Activated CD4-positive, alpha-beta T cell treated with anti-CD3 and anti-CD28 coated beads, Interleukin-2, amount 10 ng/mL, durations not matched to agents 24 days and 14 days (primary cell): Measurements from ENCODE around the gene TINCR. TPM values are rescaled to one million over a fixed set of nuclear protein-coding genes. Genes with fewer than 3 reads are reported as not detected.

Experiments
- DNase-seq: peaks from one replicate; pipeline ENCODE4 v3.0.0; 2022
- H3K27ac Mint-ChIP-seq: one replicate; pipeline ENCODE4 v1.8.0; 2022; ENCODE audit warnings: mild to moderate bottlenecking, mixed read lengths
- H3K27me3 Mint-ChIP-seq: one replicate; pipeline ENCODE4 v1.8.0; 2022; ENCODE audit warnings: mixed read lengths
- H3K36me3 Mint-ChIP-seq: one replicate; pipeline ENCODE4 v1.8.0; 2022; ENCODE audit warnings: low read depth, mild to moderate bottlenecking, mixed read lengths
- H3K4me1 Mint-ChIP-seq: one replicate; pipeline ENCODE4 v1.8.0; 2021; ENCODE audit warnings: mixed read lengths
- H3K4me3 Mint-ChIP-seq: one replicate; pipeline ENCODE4 v1.8.0; 2022; ENCODE audit warnings: mild to moderate bottlenecking, moderate library complexity, mixed read lengths
- H3K9me3 Mint-ChIP-seq: one replicate; pipeline ENCODE4 v1.8.0; 2021; ENCODE audit warnings: mixed read lengths
- intact Hi-C: fragments of 100-400 bp; cut with micrococcal nuclease; formaldehyde crosslinking; loops from one replicate; pipeline ENCODE4 v1.15.1; 2023
- total RNA-seq: library from RNA; stranded (reverse); gene quantifications from 2 replicates; pipeline ENCODE4 v1.2.3, GENCODE V29; 2022

The TINCR gene
- total RNA-seq, 1 donor from 2014 or later = 0.33 TPM

DNA sequence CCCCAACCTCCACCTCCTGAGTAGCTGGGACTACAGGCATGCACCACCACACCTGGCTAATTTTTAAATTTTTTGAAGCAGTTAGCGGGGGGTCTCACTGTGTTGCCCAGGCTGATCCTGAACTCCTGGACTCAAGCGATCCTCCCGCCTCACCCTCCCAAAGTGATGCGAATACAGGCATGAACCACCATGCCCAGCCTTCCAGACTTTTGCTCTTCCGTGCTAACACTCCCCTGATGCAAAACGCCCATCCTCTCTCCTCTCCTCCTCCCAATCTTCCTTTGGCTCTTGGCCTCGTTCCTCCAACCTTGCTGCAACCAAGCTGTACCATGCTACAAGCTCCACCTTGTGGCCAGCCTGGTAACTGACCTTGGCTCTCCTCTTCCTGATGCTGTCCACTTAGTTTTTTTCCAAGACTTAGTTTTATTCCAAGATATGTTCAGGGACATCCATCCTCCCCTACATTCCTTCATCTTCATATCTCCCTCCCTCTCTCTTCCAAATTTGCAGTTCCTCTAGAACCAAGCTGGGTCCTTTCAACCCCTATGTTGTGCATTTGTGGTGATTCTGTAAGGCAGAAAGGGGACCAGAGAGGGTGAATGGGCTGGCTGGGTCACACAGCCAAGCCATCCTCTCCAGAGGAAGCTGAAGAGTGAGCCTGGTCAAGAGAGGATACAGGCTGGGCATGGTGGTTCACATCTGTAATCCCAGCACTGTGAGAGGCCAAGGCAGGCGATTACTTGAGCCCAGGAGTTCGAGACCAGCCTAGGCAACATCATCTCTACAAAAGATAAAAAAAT is 32.8 kb downstream of the TINCR start:
- Mint-ChIP-seq H3K36me3 (peaks cover 6% of the 10 kb centered on the region), H3K4me1 (no peaks in the 10 kb centered on the region), H3K27ac (no peak overlapping the region), H3K9me3 (peaks cover 9% of the 10 kb centered on the region), H3K4me3 (no peak overlapping the region), H3K27me3 (peaks cover 3% of the 10 kb centered on the region)
- DNase-seq = peak; percentile 57
- intact Hi-C loops = no loop called here

DNA sequence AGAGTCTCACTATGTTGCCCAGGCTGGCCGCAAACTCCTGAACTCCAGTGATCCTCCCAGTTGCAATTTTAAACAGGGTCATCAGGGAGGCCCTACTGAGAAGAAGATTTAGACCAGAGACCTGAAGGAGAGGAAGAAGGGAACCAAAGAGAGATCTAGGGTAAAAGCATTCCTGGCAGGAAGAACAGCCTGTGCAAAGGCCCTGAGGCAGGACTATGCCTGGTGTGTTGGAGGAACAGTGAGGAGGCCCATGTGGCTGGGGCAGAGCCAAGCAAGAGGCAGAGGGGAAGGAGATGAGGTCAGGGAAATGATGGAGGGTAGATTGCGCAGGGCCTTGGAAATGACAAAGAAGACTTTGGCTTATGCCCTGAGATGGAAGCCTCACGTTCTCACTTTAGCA is 34.5 kb downstream of the TINCR start:
- Mint-ChIP-seq H3K36me3 (peaks cover 6% of the 10 kb centered on the region), H3K27me3 (peaks cover 3% of the 10 kb centered on the region), H3K4me1 (no peaks in the 10 kb centered on the region), H3K9me3 (peaks cover 9% of the 10 kb centered on the region), H3K27ac (no peak overlapping the region), H3K4me3 (no peak overlapping the region)
- DNase-seq = no peak
- intact Hi-C loops = no loop called here

DNA sequence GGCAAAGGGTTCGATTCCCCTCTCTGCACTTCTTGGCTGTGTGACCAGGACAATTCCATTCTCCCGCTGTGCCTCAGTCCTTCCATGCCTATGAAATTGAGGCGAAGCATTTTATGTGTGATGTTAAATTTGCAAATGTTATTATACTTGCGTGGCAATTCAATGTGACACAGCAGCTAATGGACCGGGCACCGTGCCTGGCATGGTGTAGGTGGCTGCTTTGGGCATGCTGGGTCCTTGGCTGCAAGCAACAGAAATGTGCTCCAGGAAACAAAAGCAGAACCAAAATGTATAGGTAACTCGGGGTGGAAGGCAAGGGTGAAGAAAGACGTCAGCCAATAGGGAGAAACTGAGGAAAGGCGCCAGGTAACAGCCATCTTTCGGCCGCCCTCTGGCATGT is 37.1 kb downstream of the TINCR start:
- no peak for DNase-seq
- Mint-ChIP-seq H3K27ac (no peak overlapping the region), H3K4me3 (no peak overlapping the region), H3K4me1 (no peaks in the 10 kb centered on the region), H3K9me3 (peaks cover 4% of the 10 kb centered on the region), H3K27me3 (no peaks in the 10 kb centered on the region), H3K36me3 (peaks cover 2% of the 10 kb centered on the region)
- intact Hi-C loops = no loop called here

DNA sequence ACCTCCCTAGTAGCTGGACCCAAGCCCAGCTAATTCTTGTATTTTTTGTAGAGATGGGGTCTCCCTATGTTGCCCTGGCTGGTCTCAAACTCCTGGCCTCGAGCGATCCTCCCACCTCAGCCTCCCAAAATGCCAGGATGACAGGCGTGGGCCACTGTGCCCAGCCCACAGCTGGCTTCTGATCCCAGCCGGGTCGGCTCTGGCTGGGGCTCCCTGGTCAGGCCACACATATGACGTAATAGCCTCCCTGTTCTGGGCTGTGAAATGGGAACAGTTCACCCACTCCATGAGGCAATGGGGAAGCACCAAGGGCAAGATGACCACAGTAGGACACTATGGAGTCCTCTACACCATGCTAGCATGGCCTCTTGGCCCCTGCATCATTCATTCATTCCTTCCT is 41.1 kb downstream of the TINCR start:
- H3K4me1 Mint-ChIP-seq = no peaks in the 10 kb centered on the region
- no peak overlapping the region for H3K4me3 Mint-ChIP-seq
- H3K36me3 Mint-ChIP-seq = peaks cover 1% of the 10 kb centered on the region
- no peak for DNase-seq
- intact Hi-C loops = no loop called here
- H3K27ac Mint-ChIP-seq = no peak overlapping the region
- H3K9me3 Mint-ChIP-seq = no peaks in the 10 kb centered on the region
- no peaks in the 10 kb centered on the region for H3K27me3 Mint-ChIP-seq

DNA sequence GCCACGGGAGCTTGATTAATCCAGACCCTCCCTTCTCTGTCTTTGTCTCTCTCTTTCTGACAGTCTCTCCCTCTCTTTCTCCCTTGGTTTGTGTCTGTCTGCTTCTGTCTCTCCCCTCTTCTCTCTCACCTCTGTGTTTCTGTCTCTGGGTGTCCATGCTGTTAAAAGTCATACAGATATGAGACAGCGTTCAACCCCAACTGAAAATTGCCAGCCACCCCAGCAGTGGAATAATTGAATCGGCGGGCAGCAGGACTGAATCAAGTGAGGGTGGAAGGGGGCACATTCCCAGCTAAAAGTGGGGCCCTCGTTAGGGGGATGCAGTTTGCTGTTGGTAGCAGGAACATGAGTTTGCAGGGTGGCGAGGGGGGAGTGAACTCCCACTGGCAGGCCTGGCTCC is 43.7 kb downstream of the TINCR start:
- intact Hi-C loops = no loop called here
- no peak overlapping the region for H3K4me3 Mint-ChIP-seq
- H3K27ac Mint-ChIP-seq = no peak overlapping the region
- no peaks in the 10 kb centered on the region for H3K4me1 Mint-ChIP-seq
- H3K36me3 Mint-ChIP-seq = peaks cover 1% of the 10 kb centered on the region
- H3K27me3 Mint-ChIP-seq = no peaks in the 10 kb centered on the region
- peaks cover 3% of the 10 kb centered on the region for H3K9me3 Mint-ChIP-seq
- DNase-seq = no peak

DNA sequence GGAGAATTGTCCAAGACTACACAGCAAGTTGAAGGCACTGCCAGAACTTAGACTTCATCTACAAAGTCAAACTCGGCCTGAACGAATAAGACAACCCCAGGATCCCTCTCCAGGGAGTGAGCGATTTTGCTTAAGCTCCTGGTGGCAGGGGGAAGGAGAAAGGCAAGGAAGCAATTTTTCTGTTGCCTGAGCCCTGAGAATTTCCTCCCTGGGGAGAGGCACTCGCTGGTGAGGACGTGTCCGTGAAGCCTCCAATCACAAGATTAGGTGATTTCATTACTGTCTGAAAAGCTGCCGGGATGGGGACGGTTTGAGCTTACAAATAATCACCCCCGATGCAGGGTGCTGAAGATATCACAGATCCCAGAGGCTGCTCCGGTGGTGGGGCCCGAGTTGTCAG is 45.6 kb downstream of the TINCR start:
- Mint-ChIP-seq H3K36me3 (peaks cover 1% of the 10 kb centered on the region), H3K4me1 (no peaks in the 10 kb centered on the region), H3K4me3 (no peak overlapping the region), H3K27ac (no peak overlapping the region), H3K9me3 (peaks cover 6% of the 10 kb centered on the region), H3K27me3 (no peaks in the 10 kb centered on the region)
- DNase-seq = no peak
- intact Hi-C loops = no loop called here

DNA sequence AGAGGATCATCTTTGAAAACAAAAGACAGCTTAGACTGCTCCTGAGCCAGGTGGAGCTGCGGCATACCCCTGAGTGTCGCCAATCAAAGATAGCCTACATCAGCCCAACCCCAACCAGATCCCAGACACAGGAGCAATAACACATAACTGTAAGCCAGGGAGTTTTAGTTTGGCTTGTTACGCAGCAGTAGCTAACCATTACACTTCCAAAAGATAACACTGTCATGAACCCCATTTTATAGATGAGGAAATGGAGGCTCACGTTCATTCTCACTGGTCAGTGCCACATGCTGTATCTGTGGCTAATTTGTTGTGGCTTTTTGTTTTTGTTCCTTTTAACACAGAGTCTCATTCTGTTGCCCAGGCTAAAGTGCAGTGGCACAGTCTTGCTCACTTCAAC is 47.3 kb downstream of the TINCR start:
- Mint-ChIP-seq H3K4me3 (no peak overlapping the region), H3K9me3 (peaks cover 18% of the 10 kb centered on the region), H3K4me1 (no peaks in the 10 kb centered on the region), H3K27me3 (no peaks in the 10 kb centered on the region), H3K36me3 (peaks cover 1% of the 10 kb centered on the region), H3K27ac (no peak overlapping the region)
- intact Hi-C loops = no loop called here
- DNase-seq = no peak

DNA sequence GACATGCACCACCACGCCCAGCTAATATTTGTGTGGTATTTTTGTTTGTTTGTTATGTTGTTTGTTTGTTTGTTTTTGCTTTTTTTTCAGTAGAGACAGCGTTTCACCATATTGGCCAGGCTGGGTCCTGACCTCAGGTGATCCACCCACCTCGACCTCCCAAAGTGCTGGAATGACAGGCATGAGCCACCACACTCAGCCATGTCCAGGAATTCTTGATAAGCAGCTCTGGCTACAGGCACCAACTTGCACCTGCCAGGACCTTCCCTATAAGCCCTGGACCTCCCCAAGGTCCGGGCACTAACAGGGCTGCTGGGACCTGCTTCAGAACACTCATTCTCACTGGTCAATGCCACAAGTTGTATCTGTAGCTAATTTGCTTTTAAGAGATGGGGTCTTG is 48.7 kb downstream of the TINCR start:
- peaks cover 1% of the 10 kb centered on the region for H3K36me3 Mint-ChIP-seq
- peaks cover 20% of the 10 kb centered on the region for H3K9me3 Mint-ChIP-seq
- no peak overlapping the region for H3K27ac Mint-ChIP-seq
- no peak for DNase-seq
- no peaks in the 10 kb centered on the region for H3K27me3 Mint-ChIP-seq
- intact Hi-C loops = no loop called here
- H3K4me1 Mint-ChIP-seq = no peaks in the 10 kb centered on the region
- H3K4me3 Mint-ChIP-seq = no peak overlapping the region

DNA sequence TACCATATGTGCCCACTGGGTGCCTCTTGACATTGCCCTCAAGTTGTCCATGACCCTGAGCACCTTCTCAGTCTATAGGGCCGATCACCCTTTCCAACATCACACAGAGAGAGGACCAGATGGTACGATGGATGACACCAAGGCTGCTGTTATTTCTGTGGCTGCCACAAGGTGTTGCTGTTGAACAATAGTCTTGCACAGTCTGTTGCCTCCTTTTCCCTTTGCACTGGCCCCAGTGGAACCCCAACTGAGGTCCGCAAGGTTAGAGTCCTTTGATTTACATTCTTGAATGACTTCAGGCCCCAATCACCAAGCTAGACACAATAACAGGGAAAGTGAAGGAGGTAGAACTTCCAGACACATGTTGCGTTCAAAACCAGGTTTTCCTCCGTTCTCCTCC is 52.0 kb downstream of the TINCR start:
- H3K36me3 Mint-ChIP-seq = no peaks in the 10 kb centered on the region
- intact Hi-C loops = no loop called here
- no peak overlapping the region for H3K4me3 Mint-ChIP-seq
- no peaks in the 10 kb centered on the region for H3K4me1 Mint-ChIP-seq
- peaks cover 17% of the 10 kb centered on the region for H3K9me3 Mint-ChIP-seq
- H3K27me3 Mint-ChIP-seq = no peaks in the 10 kb centered on the region
- H3K27ac Mint-ChIP-seq = no peak overlapping the region
- DNase-seq = no peak

DNA sequence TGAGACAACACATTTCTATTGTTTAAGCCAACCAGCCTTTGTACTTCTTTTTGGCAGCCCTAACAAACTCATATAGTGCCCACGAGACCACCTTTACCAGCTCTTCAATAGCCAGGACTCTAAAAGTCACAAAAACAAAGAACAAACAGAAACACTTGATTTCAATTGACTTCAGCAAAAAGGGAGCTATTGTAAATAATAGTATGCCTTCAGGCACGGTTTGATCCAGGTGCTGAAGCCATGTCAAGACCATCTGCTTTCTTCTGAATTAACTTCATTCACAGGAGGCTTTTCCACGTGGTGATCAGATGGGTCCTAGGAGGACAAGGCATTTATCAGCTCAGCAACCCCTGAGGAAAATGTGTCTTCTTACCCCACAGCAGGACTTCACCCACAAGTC is 53.8 kb downstream of the TINCR start:
- Mint-ChIP-seq H3K9me3 (peaks cover 23% of the 10 kb centered on the region), H3K27ac (no peak overlapping the region), H3K36me3 (no peaks in the 10 kb centered on the region), H3K4me1 (no peaks in the 10 kb centered on the region), H3K27me3 (no peaks in the 10 kb centered on the region), H3K4me3 (no peak overlapping the region)
- no peak for DNase-seq
- intact Hi-C loops = no loop called here

DNA sequence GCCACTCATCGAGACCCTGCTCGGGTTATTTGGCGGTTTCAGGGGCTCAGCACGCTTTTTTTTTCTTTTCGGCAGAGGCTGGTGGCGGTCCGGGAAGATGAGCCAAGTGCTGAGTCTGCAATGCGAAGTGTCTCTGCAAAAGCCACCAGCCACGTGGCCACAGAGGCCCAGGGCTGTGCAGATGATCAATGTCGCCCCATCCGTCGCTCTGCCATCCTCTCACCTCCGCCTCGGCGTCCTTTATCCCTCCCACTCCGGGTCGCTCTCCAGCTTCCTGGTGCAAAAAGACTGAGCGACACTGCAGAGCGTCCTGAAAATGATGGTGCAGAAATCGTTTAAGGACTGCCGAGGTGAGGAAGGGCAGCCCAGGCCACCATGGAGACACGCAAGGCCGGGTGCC is 55.0 kb downstream of the TINCR start:
- DNase-seq = no peak
- intact Hi-C loops = no loop called here
- Mint-ChIP-seq H3K9me3 (peaks cover 21% of the 10 kb centered on the region), H3K27ac (no peak overlapping the region), H3K4me1 (no peaks in the 10 kb centered on the region), H3K36me3 (no peaks in the 10 kb centered on the region), H3K27me3 (no peaks in the 10 kb centered on the region), H3K4me3 (no peak overlapping the region)

Other genes with a start within 250 kb of the TINCR start
- gene PTPRS, start 227.1 kb downstream of the TINCR start, total RNA-seq = 0.05 and 0.09 TPM in 2 replicates
- gene ZNRF4, start 112.5 kb downstream of the TINCR start, total RNA-seq = not detected in 2 replicates
- 97.6 and 101 TPM in 2 replicates for gene SAFB2, start 54.8 kb upstream of the TINCR start, total RNA-seq
- 142 and 143 TPM in 2 replicates for gene SAFB, start 55.1 kb upstream of the TINCR start, total RNA-seq
- gene MICOS13, start 112.6 kb upstream of the TINCR start, total RNA-seq = 56.2 and 63.4 TPM in 2 replicates
- 2.2 and 2.6 TPM in 2 replicates for gene HSD11B1L, start 113.1 kb upstream of the TINCR start, total RNA-seq
- gene RPL36, start 122.3 kb upstream of the TINCR start, total RNA-seq = 1,117 and 1,132 TPM in 2 replicates
- 220 and 240 TPM in 2 replicates for gene LONP1, start 152.2 kb upstream of the TINCR start, total RNA-seq
- not detected in 2 replicates for gene CATSPERD, start 152.7 kb upstream of the TINCR start, total RNA-seq
- 6.7 and 7.5 TPM in 2 replicates for gene PRR22, start 216.8 kb upstream of the TINCR start, total RNA-seq
- gene DUS3L, start 223.2 kb upstream of the TINCR start, total RNA-seq = 85.8 and 89.8 TPM in 2 replicates
- gene NRTN, start 237.1 kb upstream of the TINCR start, total RNA-seq = 0.47 and 0.61 TPM in 2 replicates